ENCODE measurements around the gene KIF5C.

The KIF5C gene

DNA sequence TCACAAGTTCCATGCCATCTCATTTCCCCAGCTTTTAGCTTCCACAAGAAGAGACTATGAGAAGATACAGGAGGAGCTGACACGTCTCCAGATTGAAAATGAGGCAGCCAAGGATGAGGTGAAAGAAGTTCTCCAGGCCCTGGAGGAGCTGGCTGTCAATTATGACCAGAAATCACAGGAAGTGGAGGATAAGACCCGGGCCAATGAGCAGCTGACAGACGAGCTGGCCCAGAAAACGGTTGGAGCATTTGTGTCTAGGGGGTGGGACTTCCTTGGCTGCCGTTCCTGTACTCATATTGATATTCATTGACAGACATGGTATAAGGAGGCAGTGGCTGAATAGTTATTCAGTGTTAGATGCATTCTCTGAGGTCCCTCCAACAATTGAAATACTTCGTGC is 106.3 kb downstream of the KIF5C start:
- no peaks in the 10 kb centered on the region for H3K27me3 ChIP-seq (replicated peaks in 2 of 5; ENCODE audit: control insufficient read depth in 4 of 5, insufficient read depth in 5 of 5, low read length in 4 of 5)
- DNase-seq, result no peak
- CTCF ChIA-PET, result interaction anchor here (0.9 to 1.3 kb wide), 2 partner anchors 14 to 16 kb away, joined by 3 read pairs; no protein-coding TSS in a partner anchor
- H3K4me1 ChIP-seq (ENCODE audit: control extremely low read depth in 1 of 4, control insufficient read depth in 4 of 4, insufficient read depth in 4 of 4, low read length in 3 of 4), result peaks cover 0 to 6% (median 0%) of the 10 kb centered on the region in 4 experiments
- no peak overlapping the region for H3K4me3 ChIP-seq (ENCODE audit: control insufficient read depth in 1 of 7, extremely low read depth in 1 of 7, insufficient read depth in 4 of 7, low read depth in 2 of 7, low read length in 6 of 7)
- no peak overlapping the region for H3K27ac ChIP-seq (ENCODE audit: insufficient read depth in 1 of 2, low read depth in 1 of 2, low read length in 2 of 2, poor library complexity in 1 of 2, severe bottlenecking in 2 of 2)
- 95% methylated on average over 5 of the region's 6 CpGs for WGBS (ENCODE audit: insufficient coverage)
- POLR2A ChIA-PET, result interaction anchor here (0.6 kb wide), 1 partner anchor 75 kb away, joined by 3 read pairs; no protein-coding TSS in a partner anchor
- H3K9me3 ChIP-seq (ENCODE audit: control extremely low read depth in 1 of 5, control insufficient read depth in 4 of 5, insufficient read depth in 2 of 5, low read depth in 1 of 5, low read length in 4 of 5), result peaks cover 0 to 2% (median 0%) of the 10 kb centered on the region in 5 experiments
- no peaks in the 10 kb centered on the region for H3K36me3 ChIP-seq (ENCODE audit: control insufficient read depth in 4 of 4, insufficient read depth in 4 of 4, low read length in 3 of 4)

DNA sequence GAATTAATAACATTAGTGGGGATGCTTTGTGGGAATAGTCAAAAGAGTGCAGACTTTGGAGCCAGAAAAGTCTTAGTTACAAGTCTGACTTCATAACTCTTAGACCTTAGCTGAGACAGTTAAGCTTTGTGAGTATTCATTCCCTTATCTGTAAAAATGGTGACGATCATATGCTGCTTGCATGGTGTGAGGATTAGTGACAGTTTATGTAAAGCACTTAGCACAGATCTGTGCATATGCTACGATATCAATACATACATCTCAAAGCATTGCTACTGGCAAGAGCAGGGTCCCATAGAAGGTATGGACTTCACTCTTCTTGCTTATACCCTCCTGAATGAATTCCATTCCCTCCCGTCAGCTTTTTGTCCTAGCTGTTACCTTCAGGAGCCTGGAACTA is 106.8 kb downstream of the KIF5C start:
- Histone ChIP-seq H3K4me3 (ENCODE audit: control insufficient read depth in 1 of 7, extremely low read depth in 1 of 7, insufficient read depth in 4 of 7, low read depth in 2 of 7, low read length in 6 of 7) (no peak overlapping the region), H3K27ac (ENCODE audit: insufficient read depth in 1 of 2, low read depth in 1 of 2, low read length in 2 of 2, poor library complexity in 1 of 2, severe bottlenecking in 2 of 2) (no peak overlapping the region), H3K27me3 (replicated peaks in 2 of 5; ENCODE audit: control insufficient read depth in 4 of 5, insufficient read depth in 5 of 5, low read length in 4 of 5) (no peaks in the 10 kb centered on the region), H3K36me3 (ENCODE audit: control insufficient read depth in 4 of 4, insufficient read depth in 4 of 4, low read length in 3 of 4) (no peaks in the 10 kb centered on the region), H3K4me1 (ENCODE audit: control extremely low read depth in 1 of 4, control insufficient read depth in 4 of 4, insufficient read depth in 4 of 4, low read length in 3 of 4) (peaks cover 0 to 7% (median 0%) of the 10 kb centered on the region in 4 experiments), H3K9me3 (ENCODE audit: control extremely low read depth in 1 of 5, control insufficient read depth in 4 of 5, insufficient read depth in 2 of 5, low read depth in 1 of 5, low read length in 4 of 5) (peaks cover 0 to 2% (median 0%) of the 10 kb centered on the region in 5 experiments)
- CTCF ChIA-PET, result interaction anchor here (0.9 to 1.3 kb wide), 3 partner anchors 10 to 16 kb away, joined by 3 read pairs; no protein-coding TSS in a partner anchor
- DNase-seq, result no peak
- WGBS (ENCODE audit: insufficient coverage), result 100% methylated on average over 2 of the region's 3 CpGs
- POLR2A ChIA-PET, result interaction anchor here (0.6 kb wide), 1 partner anchor 75 kb away, joined by 3 read pairs; no protein-coding TSS in a partner anchor

DNA sequence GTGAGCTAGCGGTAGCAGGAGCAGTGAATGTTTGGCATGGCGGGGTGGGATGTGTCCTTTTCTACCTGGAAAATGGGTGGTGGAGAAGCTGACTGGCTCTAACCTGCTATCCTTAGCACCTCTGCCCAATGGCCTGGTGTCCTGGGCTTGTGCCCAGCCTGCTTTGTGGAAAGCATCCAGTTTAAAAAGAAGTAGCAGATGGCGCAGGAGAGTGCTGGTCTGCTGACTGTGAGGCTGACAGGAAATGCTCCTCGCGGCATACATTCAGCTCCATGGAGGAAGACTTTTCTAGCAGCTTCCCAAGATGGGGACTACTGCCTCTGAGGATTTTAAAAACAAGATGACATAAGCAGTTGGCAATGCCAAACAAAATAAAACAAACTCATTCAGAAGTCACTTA is 107.3 kb downstream of the KIF5C start:
- Histone ChIP-seq H3K4me3 (ENCODE audit: control insufficient read depth in 1 of 7, extremely low read depth in 1 of 7, insufficient read depth in 4 of 7, low read depth in 2 of 7, low read length in 6 of 7) (no peak overlapping the region), H3K4me1 (ENCODE audit: control extremely low read depth in 1 of 4, control insufficient read depth in 4 of 4, insufficient read depth in 4 of 4, low read length in 3 of 4) (peaks cover 0 to 12% (median 0%) of the 10 kb centered on the region in 4 experiments), H3K36me3 (ENCODE audit: control insufficient read depth in 4 of 4, insufficient read depth in 4 of 4, low read length in 3 of 4) (no peaks in the 10 kb centered on the region), H3K27me3 (replicated peaks in 2 of 5; ENCODE audit: control insufficient read depth in 4 of 5, insufficient read depth in 5 of 5, low read length in 4 of 5) (no peaks in the 10 kb centered on the region), H3K27ac (ENCODE audit: insufficient read depth in 1 of 2, low read depth in 1 of 2, low read length in 2 of 2, poor library complexity in 1 of 2, severe bottlenecking in 2 of 2) (no peak overlapping the region), H3K9me3 (ENCODE audit: control extremely low read depth in 1 of 5, control insufficient read depth in 4 of 5, insufficient read depth in 2 of 5, low read depth in 1 of 5, low read length in 4 of 5) (peaks cover 0 to 2% (median 0%) of the 10 kb centered on the region in 5 experiments)
- ChIA-PET POLR2A (no interaction called here), CTCF (interaction anchor here (0.7 to 0.9 kb wide), 3 partner anchors 10 to 587 kb away, joined by 3 read pairs; no protein-coding TSS in a partner anchor)
- DNase-seq, result no peak
- WGBS (ENCODE audit: insufficient coverage), result 96% methylated on average over 3 of the region's 5 CpGs

- ChIA-PET CTCF (interaction anchor here (1.1 to 1.6 kb wide), 2 partner anchors 10 to 11 kb away, joined by 4 read pairs; no protein-coding TSS in a partner anchor), POLR2A (no interaction called here)
- no peak overlapping the region for H3K27ac ChIP-seq (ENCODE audit: insufficient read depth in 1 of 2, low read depth in 1 of 2, low read length in 2 of 2, poor library complexity in 1 of 2, severe bottlenecking in 2 of 2)
- no peaks in the 10 kb centered on the region for H3K36me3 ChIP-seq (ENCODE audit: control insufficient read depth in 4 of 4, insufficient read depth in 4 of 4, low read length in 3 of 4)
- H3K27me3 ChIP-seq (replicated peaks in 2 of 5; ENCODE audit: control insufficient read depth in 4 of 5, insufficient read depth in 5 of 5, low read length in 4 of 5), result no peaks in the 10 kb centered on the region
- no peak for DNase-seq
- H3K9me3 ChIP-seq (ENCODE audit: control extremely low read depth in 1 of 5, control insufficient read depth in 4 of 5, insufficient read depth in 2 of 5, low read depth in 1 of 5, low read length in 4 of 5), result peaks cover 0 to 2% (median 0%) of the 10 kb centered on the region in 5 experiments
- H3K4me3 ChIP-seq (ENCODE audit: control insufficient read depth in 1 of 7, extremely low read depth in 1 of 7, insufficient read depth in 4 of 7, low read depth in 2 of 7, low read length in 6 of 7), result no peak overlapping the region
- H3K4me1 ChIP-seq (ENCODE audit: control extremely low read depth in 1 of 4, control insufficient read depth in 4 of 4, insufficient read depth in 4 of 4, low read length in 3 of 4), result peaks cover 0 to 18% (median 0%) of the 10 kb centered on the region in 4 experiments
These were observed 108.9 kb downstream of the KIF5C start for GRCh38 chr2:148983896-148984295.

GRCh38 chr2:148984449-148984848 is 109.4 kb downstream of the KIF5C start:
- DNase-seq, result no peak
- Histone ChIP-seq H3K27me3 (replicated peaks in 2 of 5; ENCODE audit: control insufficient read depth in 4 of 5, insufficient read depth in 5 of 5, low read length in 4 of 5) (no peaks in the 10 kb centered on the region), H3K9me3 (ENCODE audit: control extremely low read depth in 1 of 5, control insufficient read depth in 4 of 5, insufficient read depth in 2 of 5, low read depth in 1 of 5, low read length in 4 of 5) (peaks cover 0 to 2% (median 0%) of the 10 kb centered on the region in 5 experiments), H3K36me3 (ENCODE audit: control insufficient read depth in 4 of 4, insufficient read depth in 4 of 4, low read length in 3 of 4) (no peaks in the 10 kb centered on the region), H3K27ac (ENCODE audit: insufficient read depth in 1 of 2, low read depth in 1 of 2, low read length in 2 of 2, poor library complexity in 1 of 2, severe bottlenecking in 2 of 2) (no peak overlapping the region), H3K4me3 (ENCODE audit: control insufficient read depth in 1 of 7, extremely low read depth in 1 of 7, insufficient read depth in 4 of 7, low read depth in 2 of 7, low read length in 6 of 7) (no peak overlapping the region), H3K4me1 (ENCODE audit: control extremely low read depth in 1 of 4, control insufficient read depth in 4 of 4, insufficient read depth in 4 of 4, low read length in 3 of 4) (peaks cover 0 to 18% (median 0%) of the 10 kb centered on the region in 4 experiments)
- ChIA-PET POLR2A (no interaction called here), CTCF (interaction anchor here (1.0 to 1.6 kb wide), 4 partner anchors 10 to 1048 kb away, joined by 3 to 4 read pairs (median 4); no protein-coding TSS in a partner anchor)

DNA sequence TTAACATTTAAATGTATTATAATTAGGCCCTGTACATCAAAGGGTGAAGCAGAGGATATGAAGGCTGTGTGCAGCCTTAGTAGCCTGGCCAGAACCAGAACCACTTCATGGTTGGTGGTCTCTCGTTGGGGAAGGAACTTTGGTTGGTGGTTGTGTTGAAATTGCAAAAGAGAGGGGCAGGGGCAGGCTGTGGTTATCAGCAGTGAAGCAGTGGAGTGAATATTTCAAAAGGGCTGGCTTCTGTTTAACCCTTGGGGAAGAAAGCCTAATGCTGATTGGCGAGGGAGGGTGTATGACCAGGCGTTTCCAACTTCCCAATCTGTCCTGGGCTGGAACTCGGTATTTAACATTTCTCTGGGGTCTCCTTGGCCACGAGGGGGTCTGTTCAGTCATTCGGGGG is 112.3 kb downstream of the KIF5C start:
- ChIA-PET POLR2A (no interaction called here), CTCF (interaction anchor here (0.8 to 1.0 kb wide), 3 partner anchors 9 to 997 kb away, joined by 3 to 4 read pairs (median 3); no protein-coding TSS in a partner anchor)
- Histone ChIP-seq H3K27ac (ENCODE audit: insufficient read depth in 1 of 2, low read depth in 1 of 2, low read length in 2 of 2, poor library complexity in 1 of 2, severe bottlenecking in 2 of 2) (no peak overlapping the region), H3K9me3 (ENCODE audit: control extremely low read depth in 1 of 5, control insufficient read depth in 4 of 5, insufficient read depth in 2 of 5, low read depth in 1 of 5, low read length in 4 of 5) (peaks cover 0 to 2% (median 0%) of the 10 kb centered on the region in 5 experiments), H3K36me3 (ENCODE audit: control insufficient read depth in 4 of 4, insufficient read depth in 4 of 4, low read length in 3 of 4) (no peaks in the 10 kb centered on the region), H3K4me3 (ENCODE audit: control insufficient read depth in 1 of 7, extremely low read depth in 1 of 7, insufficient read depth in 4 of 7, low read depth in 2 of 7, low read length in 6 of 7) (no peak overlapping the region), H3K4me1 (ENCODE audit: control extremely low read depth in 1 of 4, control insufficient read depth in 4 of 4, insufficient read depth in 4 of 4, low read length in 3 of 4) (peaks cover 0 to 12% (median 0%) of the 10 kb centered on the region in 4 experiments), H3K27me3 (replicated peaks in 2 of 5; ENCODE audit: control insufficient read depth in 4 of 5, insufficient read depth in 5 of 5, low read length in 4 of 5) (no peaks in the 10 kb centered on the region)
- WGBS (ENCODE audit: insufficient coverage), result 71% methylated on average over 4 of the region's 6 CpGs
- DNase-seq, result peak in 1 of 3 donors; percentile 17

DNA sequence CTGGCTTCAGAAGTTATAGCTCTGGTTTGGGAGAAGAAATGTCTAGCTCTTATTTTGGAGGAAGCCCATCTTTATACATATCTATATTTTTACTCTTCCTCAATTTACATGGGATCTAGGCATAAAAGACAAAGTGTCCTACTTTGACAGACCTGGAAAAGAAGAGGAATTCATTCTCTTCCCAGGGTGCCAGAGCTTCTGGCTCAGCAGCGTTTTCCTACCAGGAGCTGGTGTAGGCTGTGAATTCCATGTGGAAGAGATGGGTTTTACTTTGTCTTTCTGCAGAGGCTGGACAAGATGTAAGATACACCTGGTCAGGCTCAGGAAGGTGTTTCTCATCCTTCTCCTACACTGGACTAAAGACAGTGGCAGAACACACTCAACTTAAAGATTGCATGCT is 113.3 kb downstream of the KIF5C start:
- Histone ChIP-seq H3K36me3 (ENCODE audit: control insufficient read depth in 4 of 4, insufficient read depth in 4 of 4, low read length in 3 of 4) (no peaks in the 10 kb centered on the region), H3K27ac (ENCODE audit: insufficient read depth in 1 of 2, low read depth in 1 of 2, low read length in 2 of 2, poor library complexity in 1 of 2, severe bottlenecking in 2 of 2) (no peak overlapping the region), H3K9me3 (ENCODE audit: control extremely low read depth in 1 of 5, control insufficient read depth in 4 of 5, insufficient read depth in 2 of 5, low read depth in 1 of 5, low read length in 4 of 5) (peaks cover 0 to 2% (median 0%) of the 10 kb centered on the region in 5 experiments), H3K27me3 (replicated peaks in 2 of 5; ENCODE audit: control insufficient read depth in 4 of 5, insufficient read depth in 5 of 5, low read length in 4 of 5) (no peaks in the 10 kb centered on the region), H3K4me1 (ENCODE audit: control extremely low read depth in 1 of 4, control insufficient read depth in 4 of 4, insufficient read depth in 4 of 4, low read length in 3 of 4) (peaks cover 0 to 12% (median 0%) of the 10 kb centered on the region in 4 experiments), H3K4me3 (ENCODE audit: control insufficient read depth in 1 of 7, extremely low read depth in 1 of 7, insufficient read depth in 4 of 7, low read depth in 2 of 7, low read length in 6 of 7) (no peak overlapping the region)
- ChIA-PET CTCF (interaction anchor here (1.0 to 1.4 kb wide), 2 partner anchors 443 to 998 kb away, joined by 4 read pairs; no protein-coding TSS in a partner anchor), POLR2A (no interaction called here)
- 91% methylated on average over 1 of the region's 1 CpG for WGBS (ENCODE audit: insufficient coverage)
- DNase-seq, result no peak

All from common myeloid progenitor, CD34-positive (primary cell).